SK-N-SH treated with all-trans-retinoic acid at 6 μM for 48 hours (cell line): Measurements from ENCODE around the gene NHSL2.
A peak's percentile ranks its signal among the peaks of the same experiment; 100 is the strongest.

Source experiments
- ATAC-seq: fragments of 200-7000 bp; cut with Tn5 transposase; 3 replicates; pipeline ENCODE4 v1.9.1; 2020; ENCODE audit warnings: mild to moderate bottlenecking, moderate library complexity
- ARNTL ChIP-seq: fragments of 450-650 bp; formaldehyde crosslinking; IDR thresholded peaks from 2 replicates; pipeline ENCODE4 v1.5.0; 2020; ENCODE audit warnings: low read depth, mild to moderate bottlenecking, moderate library complexity, borderline replicate concordance
- BACH2 ChIP-seq: fragments of 250-450 bp; sonication (Bioruptor Pico); IDR thresholded peaks from 2 replicates; pipeline ENCODE4 v1.9.0; 2021; ENCODE audit warnings: mild to moderate bottlenecking, borderline replicate concordance
- CSDC2 ChIP-seq: fragments of 250-450 bp; sonication (Bioruptor Pico); IDR thresholded peaks from 2 replicates; pipeline ENCODE4 v1.5.0; 2020; ENCODE audit warnings: mild to moderate bottlenecking, moderate library complexity
- ESRRG ChIP-seq: fragments of 250-450 bp; sonication (Bioruptor Pico); IDR thresholded peaks from 2 replicates; pipeline ENCODE4 v1.6.1; 2021; ENCODE audit warnings: mild to moderate bottlenecking
- GLIS3 ChIP-seq: fragments of 250-450 bp; sonication (Bioruptor Pico); IDR thresholded peaks from 2 replicates; pipeline ENCODE4 v1.5.0; 2020; ENCODE audit warnings: mild to moderate bottlenecking, moderate library complexity
- OSR1 ChIP-seq: fragments of 250-450 bp; sonication (Bioruptor Pico); IDR thresholded peaks from 2 replicates; pipeline ENCODE4 v1.8.0; 2022; ENCODE audit warnings: moderate library complexity, mild to moderate bottlenecking, inconsistent platforms
- PPARA ChIP-seq: fragments of 250-450 bp; sonication (Bioruptor Pico); IDR thresholded peaks from 2 replicates; pipeline ENCODE4 v1.5.0; 2020; ENCODE audit warnings: mild to moderate bottlenecking, borderline replicate concordance
- RARB ChIP-seq: fragments of 250-450 bp; sonication (Bioruptor Pico); IDR thresholded peaks from 2 replicates; pipeline ENCODE4 v1.8.0; 2021; ENCODE audit warnings: mild to moderate bottlenecking, moderate library complexity
- SNAI2 ChIP-seq: fragments of 250-450 bp; sonication (Bioruptor Pico); IDR thresholded peaks from 2 replicates; pipeline ENCODE4 v1.5.0; 2020; ENCODE audit warnings: mild to moderate bottlenecking, moderate library complexity
- TCF4 ChIP-seq: fragments of 250-450 bp; sonication (Bioruptor Pico); IDR thresholded peaks from 2 replicates; pipeline ENCODE4 v1.8.0; 2021; ENCODE audit warnings: mild to moderate bottlenecking, moderate library complexity, borderline replicate concordance
- TOX ChIP-seq: fragments of 250-450 bp; sonication (Bioruptor Pico); IDR thresholded peaks from 2 replicates; pipeline ENCODE4 v1.8.0; 2021; ENCODE audit warnings: mild to moderate bottlenecking, moderate library complexity, borderline replicate concordance
- ZC3H10 ChIP-seq: fragments of 250-450 bp; sonication (Bioruptor Pico); IDR thresholded peaks from 2 replicates; pipeline ENCODE4 v1.5.1; 2021; ENCODE audit warnings: mild to moderate bottlenecking, moderate library complexity
- ZFP3 ChIP-seq: fragments of 250-450 bp; sonication (Bioruptor Pico); IDR thresholded peaks from 2 replicates; pipeline ENCODE4 v1.5.0; 2020; ENCODE audit warnings: mild to moderate bottlenecking, moderate library complexity
- ZFP30 ChIP-seq: fragments of 450-650 bp; formaldehyde crosslinking; IDR thresholded peaks from 2 replicates; pipeline ENCODE4 v1.5.0; 2022; ENCODE audit warnings: mild to moderate bottlenecking, moderate library complexity
- ZNF565 ChIP-seq: fragments of 450-650 bp; formaldehyde crosslinking; conservative IDR thresholded peaks from 2 replicates; pipeline ENCODE4 v1.5.0; 2020; ENCODE audit warnings: low read depth, mild to moderate bottlenecking, moderate library complexity
- ZNF70 ChIP-seq: fragments of 450-650 bp; formaldehyde crosslinking; IDR thresholded peaks from 2 replicates; pipeline ENCODE4 v1.5.0; 2020; ENCODE audit warnings: mild to moderate bottlenecking, moderate library complexity
- TF ChIP-seq, protein P1 (sequence below): fragments of 250-450 bp; sonication (Bioruptor Pico); IDR thresholded peaks from 2 replicates; pipeline ENCODE4 v1.5.0; 2020; ENCODE audit warnings: mild to moderate bottlenecking, moderate library complexity
- TF ChIP-seq, protein P2 (sequence below): fragments of 250-450 bp; sonication (Bioruptor Pico); IDR thresholded peaks from 2 replicates; pipeline ENCODE4 v1.8.0; 2021; ENCODE audit warnings: low read depth, mild to moderate bottlenecking, moderate library complexity, borderline replicate concordance
- TF ChIP-seq, protein P3 (sequence below): fragments of 250-450 bp; sonication (Bioruptor Pico); IDR thresholded peaks from 2 replicates; pipeline ENCODE4 v1.5.1; 2020; ENCODE audit warnings: low read depth, mild to moderate bottlenecking, moderate library complexity
- TF ChIP-seq, protein P4 (sequence below): fragments of 250-450 bp; sonication (Bioruptor Pico); IDR thresholded peaks from 2 replicates; pipeline ENCODE4 v1.8.0; 2020; ENCODE audit warnings: mild to moderate bottlenecking, moderate library complexity, borderline replicate concordance
- TF ChIP-seq, protein P5 (sequence below): fragments of 250-450 bp; sonication (Bioruptor Pico); IDR thresholded peaks from 2 replicates; pipeline ENCODE4 v1.5.1; 2021; ENCODE audit warnings: mild to moderate bottlenecking, moderate library complexity

Gene NHSL2

DNA sequence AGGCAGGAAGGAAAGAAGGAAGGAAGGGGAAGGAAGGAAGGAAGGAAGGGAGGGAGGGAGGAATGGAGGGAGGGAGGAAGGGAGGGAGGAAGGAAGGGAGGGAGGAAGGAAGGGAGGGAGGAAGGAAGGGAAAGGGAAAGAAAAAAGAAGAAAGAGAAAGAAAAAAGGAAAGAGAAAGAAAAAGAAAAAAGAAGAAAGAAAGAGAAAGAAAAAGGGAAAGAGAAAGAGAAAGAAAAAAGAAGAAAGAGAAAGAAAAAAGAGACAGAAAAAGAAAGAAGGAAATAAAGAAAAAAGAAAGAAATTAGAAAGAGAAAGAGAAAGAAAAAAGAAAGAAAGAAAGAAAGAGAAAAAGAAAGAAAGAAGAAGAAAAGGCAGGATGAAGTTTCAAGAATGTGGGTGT lies 15.0 kb upstream of the NHSL2 start:
- no peak for ATAC-seq
- TF ChIP-seq ZNF70 (CRISPR knock-in tag) (no peak), ESRRG (CRISPR knock-in tag) (no peak), SNAI2 (CRISPR knock-in tag) (no peak), ARNTL (no peak), CSDC2 (CRISPR knock-in tag) (no peak), RARB (no peak)
- TF ChIP-seq, protein P1, sequence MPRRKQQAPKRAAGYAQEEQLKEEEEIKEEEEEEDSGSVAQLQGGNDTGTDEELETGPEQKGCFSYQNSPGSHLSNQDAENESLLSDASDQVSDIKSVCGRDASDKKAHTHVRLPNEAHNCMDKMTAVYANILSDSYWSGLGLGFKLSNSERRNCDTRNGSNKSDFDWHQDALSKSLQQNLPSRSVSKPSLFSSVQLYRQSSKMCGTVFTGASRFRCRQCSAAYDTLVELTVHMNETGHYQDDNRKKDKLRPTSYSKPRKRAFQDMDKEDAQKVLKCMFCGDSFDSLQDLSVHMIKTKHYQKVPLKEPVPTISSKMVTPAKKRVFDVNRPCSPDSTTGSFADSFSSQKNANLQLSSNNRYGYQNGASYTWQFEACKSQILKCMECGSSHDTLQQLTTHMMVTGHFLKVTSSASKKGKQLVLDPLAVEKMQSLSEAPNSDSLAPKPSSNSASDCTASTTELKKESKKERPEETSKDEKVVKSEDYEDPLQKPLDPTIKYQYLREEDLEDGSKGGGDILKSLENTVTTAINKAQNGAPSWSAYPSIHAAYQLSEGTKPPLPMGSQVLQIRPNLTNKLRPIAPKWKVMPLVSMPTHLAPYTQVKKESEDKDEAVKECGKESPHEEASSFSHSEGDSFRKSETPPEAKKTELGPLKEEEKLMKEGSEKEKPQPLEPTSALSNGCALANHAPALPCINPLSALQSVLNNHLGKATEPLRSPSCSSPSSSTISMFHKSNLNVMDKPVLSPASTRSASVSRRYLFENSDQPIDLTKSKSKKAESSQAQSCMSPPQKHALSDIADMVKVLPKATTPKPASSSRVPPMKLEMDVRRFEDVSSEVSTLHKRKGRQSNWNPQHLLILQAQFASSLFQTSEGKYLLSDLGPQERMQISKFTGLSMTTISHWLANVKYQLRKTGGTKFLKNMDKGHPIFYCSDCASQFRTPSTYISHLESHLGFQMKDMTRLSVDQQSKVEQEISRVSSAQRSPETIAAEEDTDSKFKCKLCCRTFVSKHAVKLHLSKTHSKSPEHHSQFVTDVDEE, result no peak
- TF ChIP-seq, protein P2, sequence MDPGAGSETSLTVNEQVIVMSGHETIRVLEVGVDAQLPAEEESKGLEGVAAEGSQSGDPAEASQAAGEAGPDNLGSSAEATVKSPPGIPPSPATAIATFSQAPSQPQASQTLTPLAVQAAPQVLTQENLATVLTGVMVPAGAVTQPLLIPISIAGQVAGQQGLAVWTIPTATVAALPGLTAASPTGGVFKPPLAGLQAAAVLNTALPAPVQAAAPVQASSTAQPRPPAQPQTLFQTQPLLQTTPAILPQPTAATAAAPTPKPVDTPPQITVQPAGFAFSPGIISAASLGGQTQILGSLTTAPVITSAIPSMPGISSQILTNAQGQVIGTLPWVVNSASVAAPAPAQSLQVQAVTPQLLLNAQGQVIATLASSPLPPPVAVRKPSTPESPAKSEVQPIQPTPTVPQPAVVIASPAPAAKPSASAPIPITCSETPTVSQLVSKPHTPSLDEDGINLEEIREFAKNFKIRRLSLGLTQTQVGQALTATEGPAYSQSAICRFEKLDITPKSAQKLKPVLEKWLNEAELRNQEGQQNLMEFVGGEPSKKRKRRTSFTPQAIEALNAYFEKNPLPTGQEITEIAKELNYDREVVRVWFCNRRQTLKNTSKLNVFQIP, result no peak
- TF ChIP-seq, protein P3, sequence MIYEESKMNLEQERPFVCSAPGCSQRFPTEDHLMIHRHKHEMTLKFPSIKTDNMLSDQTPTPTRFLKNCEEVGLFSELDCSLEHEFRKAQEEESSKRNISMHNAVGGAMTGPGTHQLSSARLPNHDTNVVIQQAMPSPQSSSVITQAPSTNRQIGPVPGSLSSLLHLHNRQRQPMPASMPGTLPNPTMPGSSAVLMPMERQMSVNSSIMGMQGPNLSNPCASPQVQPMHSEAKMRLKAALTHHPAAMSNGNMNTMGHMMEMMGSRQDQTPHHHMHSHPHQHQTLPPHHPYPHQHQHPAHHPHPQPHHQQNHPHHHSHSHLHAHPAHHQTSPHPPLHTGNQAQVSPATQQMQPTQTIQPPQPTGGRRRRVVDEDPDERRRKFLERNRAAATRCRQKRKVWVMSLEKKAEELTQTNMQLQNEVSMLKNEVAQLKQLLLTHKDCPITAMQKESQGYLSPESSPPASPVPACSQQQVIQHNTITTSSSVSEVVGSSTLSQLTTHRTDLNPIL (CRISPR knock-in tag), result no peak
- TF ChIP-seq, protein P4, sequence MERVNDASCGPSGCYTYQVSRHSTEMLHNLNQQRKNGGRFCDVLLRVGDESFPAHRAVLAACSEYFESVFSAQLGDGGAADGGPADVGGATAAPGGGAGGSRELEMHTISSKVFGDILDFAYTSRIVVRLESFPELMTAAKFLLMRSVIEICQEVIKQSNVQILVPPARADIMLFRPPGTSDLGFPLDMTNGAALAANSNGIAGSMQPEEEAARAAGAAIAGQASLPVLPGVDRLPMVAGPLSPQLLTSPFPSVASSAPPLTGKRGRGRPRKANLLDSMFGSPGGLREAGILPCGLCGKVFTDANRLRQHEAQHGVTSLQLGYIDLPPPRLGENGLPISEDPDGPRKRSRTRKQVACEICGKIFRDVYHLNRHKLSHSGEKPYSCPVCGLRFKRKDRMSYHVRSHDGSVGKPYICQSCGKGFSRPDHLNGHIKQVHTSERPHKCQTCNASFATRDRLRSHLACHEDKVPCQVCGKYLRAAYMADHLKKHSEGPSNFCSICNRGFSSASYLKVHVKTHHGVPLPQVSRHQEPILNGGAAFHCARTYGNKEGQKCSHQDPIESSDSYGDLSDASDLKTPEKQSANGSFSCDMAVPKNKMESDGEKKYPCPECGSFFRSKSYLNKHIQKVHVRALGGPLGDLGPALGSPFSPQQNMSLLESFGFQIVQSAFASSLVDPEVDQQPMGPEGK, result no peak

DNA sequence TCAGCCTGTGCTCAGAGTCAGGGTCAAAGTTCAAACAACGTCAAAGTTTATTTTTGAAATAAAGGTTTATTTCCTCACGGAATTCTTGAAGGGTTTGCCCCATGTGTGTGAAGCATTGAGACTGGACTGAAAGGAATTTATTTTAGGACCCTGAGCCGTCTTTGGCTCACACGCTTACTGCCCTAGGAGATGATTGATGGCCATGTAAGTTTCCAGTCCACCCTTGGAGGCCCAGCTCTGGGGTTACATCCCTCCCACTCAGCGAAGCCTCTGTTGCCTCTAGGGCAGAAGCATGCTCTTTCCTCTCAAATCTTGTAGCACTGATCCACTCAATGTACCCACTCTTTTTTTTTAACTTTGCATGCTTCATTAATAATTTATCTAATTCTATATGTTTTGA lies 4.5 kb upstream of the NHSL2 start:
- TF ChIP-seq BACH2 (no peak), ZFP30 (CRISPR knock-in tag) (no peak), ZC3H10 (CRISPR knock-in tag) (no peak), GLIS3 (no peak), ZNF70 (CRISPR knock-in tag) (no peak)

DNA sequence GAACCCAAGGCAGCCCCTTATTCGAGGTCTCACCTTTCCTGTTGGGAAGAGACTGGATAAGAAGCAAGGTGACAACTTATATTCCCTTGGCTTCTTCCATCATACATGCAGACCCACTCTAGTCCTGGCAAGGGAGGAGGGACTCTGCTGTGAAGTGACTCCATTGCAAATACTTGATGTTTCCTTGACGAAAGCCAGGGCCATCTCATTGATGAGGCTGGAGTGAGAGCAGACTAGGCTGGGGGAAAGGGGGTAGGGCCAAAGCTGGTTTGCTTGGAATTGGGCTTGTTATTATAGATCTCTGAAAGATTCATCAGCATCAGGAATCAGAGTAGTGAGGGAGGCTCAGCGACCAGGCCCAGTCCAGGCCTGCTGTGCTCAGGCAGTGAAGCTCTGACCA lies 2.3 kb upstream of the NHSL2 start:
- ATAC-seq, result no peak
- TF ChIP-seq ESRRG (CRISPR knock-in tag) (no peak), ZNF565 (CRISPR knock-in tag) (no peak), ZC3H10 (CRISPR knock-in tag) (no peak), OSR1 (CRISPR knock-in tag) (no peak)
- TF ChIP-seq, protein P5, sequence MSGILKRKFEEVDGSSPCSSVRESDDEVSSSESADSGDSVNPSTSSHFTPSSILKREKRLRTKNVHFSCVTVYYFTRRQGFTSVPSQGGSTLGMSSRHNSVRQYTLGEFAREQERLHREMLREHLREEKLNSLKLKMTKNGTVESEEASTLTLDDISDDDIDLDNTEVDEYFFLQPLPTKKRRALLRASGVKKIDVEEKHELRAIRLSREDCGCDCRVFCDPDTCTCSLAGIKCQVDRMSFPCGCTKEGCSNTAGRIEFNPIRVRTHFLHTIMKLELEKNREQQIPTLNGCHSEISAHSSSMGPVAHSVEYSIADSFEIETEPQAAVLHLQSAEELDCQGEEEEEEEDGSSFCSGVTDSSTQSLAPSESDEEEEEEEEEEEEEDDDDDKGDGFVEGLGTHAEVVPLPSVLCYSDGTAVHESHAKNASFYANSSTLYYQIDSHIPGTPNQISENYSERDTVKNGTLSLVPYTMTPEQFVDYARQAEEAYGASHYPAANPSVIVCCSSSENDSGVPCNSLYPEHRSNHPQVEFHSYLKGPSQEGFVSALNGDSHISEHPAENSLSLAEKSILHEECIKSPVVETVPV (CRISPR knock-in tag), result no peak
- TF ChIP-seq, protein P3 (CRISPR knock-in tag), result no peak

More for the DNA sequence above, 4.5 kb upstream of the NHSL2 start:
- no peak for ATAC-seq

DNA sequence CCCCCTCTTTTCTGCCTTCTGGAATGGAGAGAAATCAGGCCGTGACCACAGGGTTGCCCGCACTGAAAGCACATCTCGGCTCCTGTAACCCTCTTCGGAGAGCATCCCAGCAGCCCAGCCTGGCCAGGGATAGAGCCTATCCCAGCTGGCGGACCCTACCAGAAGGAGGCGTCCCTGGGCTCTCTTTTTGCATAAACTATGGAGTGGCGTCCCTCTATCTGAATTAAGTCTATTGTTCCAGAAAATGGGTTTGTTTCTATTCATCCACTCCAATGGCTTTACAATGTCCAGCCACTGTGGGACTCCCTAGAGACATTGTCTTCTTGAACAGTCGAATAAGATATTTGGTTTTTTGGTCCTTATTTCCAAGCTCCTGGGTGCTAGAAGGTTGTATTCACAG lies 689 bp upstream of the NHSL2 start:
- peak; percentile 39; the same call in 2 of the 3 replicates for ATAC-seq
- TF ChIP-seq ARNTL, result no peak
- no peak for TF ChIP-seq BACH2
- TF ChIP-seq ZFP3 (CRISPR knock-in tag), result no peak
- TF ChIP-seq, protein P3 (CRISPR knock-in tag), result no peak
- TF ChIP-seq PPARA (CRISPR knock-in tag), result no peak
- no peak for TF ChIP-seq ZFP30 (CRISPR knock-in tag)
- no peak for TF ChIP-seq GLIS3
- TF ChIP-seq TOX (CRISPR knock-in tag), result no peak
- no peak for TF ChIP-seq ZNF70 (CRISPR knock-in tag)
- no peak for TF ChIP-seq TCF4 (CRISPR knock-in tag)
- TF ChIP-seq, protein P5 (CRISPR knock-in tag), result no peak
- no peak for TF ChIP-seq RARB
- TF ChIP-seq, protein P2, result no peak
- no peak for TF ChIP-seq ESRRG (CRISPR knock-in tag)
